ENCODE results near the gene JUN. TPM values are rescaled to one million over a fixed set of nuclear protein-coding genes. Genes with fewer than 3 reads are reported as not detected.

Gene JUN
- total RNA-seq, 1 experiment from 2014 or later, result 89.3 TPM

DNA sequence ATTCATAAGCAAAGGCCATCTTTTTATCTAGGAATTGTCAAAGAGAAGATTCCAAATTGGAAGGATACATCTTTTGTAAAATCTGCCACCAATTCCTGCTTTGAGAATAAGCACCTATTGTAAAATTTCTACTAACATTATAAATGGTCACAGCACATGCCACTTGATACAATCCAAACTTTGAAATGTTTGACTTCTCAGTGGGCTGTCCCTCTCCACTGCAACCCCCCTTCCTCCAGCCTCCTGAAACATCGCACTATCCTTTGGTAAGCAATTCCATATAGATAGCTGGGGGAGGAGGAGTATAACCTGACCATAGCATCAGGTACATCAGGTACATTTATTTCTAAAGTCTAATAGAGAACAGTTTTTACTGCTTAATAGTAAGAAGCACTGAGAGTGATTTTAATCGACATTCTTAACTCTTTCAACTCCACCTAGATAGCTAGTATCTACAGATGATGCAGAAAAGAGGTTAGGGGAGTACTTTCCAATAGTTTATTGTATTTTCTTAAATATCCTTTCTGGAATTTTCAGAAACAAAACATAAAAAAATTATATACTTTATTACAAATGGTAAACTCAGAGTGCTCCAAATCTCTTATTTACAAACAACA, 2.9 kb downstream of the JUN start:
- no TSS peak for BruUV-seq (replicated peaks)
- intact Hi-C loops (cut with micrococcal nuclease; ENCODE audit: unreplicated experiment), result loop anchor here (10.0 kb wide), 1 partner anchor 774 kb away; no protein-coding TSS in a partner anchor
- peaks cover 13% of the 10 kb centered on the region for H3K27me3 Mint-ChIP-seq (ENCODE audit: unreplicated experiment)
- TF ChIP-seq, protein P1, sequence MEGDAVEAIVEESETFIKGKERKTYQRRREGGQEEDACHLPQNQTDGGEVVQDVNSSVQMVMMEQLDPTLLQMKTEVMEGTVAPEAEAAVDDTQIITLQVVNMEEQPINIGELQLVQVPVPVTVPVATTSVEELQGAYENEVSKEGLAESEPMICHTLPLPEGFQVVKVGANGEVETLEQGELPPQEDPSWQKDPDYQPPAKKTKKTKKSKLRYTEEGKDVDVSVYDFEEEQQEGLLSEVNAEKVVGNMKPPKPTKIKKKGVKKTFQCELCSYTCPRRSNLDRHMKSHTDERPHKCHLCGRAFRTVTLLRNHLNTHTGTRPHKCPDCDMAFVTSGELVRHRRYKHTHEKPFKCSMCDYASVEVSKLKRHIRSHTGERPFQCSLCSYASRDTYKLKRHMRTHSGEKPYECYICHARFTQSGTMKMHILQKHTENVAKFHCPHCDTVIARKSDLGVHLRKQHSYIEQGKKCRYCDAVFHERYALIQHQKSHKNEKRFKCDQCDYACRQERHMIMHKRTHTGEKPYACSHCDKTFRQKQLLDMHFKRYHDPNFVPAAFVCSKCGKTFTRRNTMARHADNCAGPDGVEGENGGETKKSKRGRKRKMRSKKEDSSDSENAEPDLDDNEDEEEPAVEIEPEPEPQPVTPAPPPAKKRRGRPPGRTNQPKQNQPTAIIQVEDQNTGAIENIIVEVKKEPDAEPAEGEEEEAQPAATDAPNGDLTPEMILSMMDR (IDR thresholded peaks at IDR 0.05; ENCODE audit: unreplicated experiment), result no peak
- DNase-seq, result peak; percentile 28
- peaks cover 65% of the 10 kb centered on the region for H3K36me3 Mint-ChIP-seq (ENCODE audit: insufficient read depth, unreplicated experiment)
- no peaks in the 10 kb centered on the region for H3K9me3 Mint-ChIP-seq (ENCODE audit: low read depth, unreplicated experiment)
- peak overlapping the region; percentile 97 for H3K4me3 Mint-ChIP-seq (ENCODE audit: low read depth, unreplicated experiment)
- H3K4me1 Mint-ChIP-seq (ENCODE audit: low read depth, unreplicated experiment), result peaks cover 27% of the 10 kb centered on the region
- peak overlapping the region; percentile 90 for H3K27ac Mint-ChIP-seq (ENCODE audit: unreplicated experiment)
- CTCF ChIA-PET, result interaction anchor here (0.5 kb wide), 1 partner anchor 65 kb away, joined by 3 read pairs; no protein-coding TSS in a partner anchor

DNA sequence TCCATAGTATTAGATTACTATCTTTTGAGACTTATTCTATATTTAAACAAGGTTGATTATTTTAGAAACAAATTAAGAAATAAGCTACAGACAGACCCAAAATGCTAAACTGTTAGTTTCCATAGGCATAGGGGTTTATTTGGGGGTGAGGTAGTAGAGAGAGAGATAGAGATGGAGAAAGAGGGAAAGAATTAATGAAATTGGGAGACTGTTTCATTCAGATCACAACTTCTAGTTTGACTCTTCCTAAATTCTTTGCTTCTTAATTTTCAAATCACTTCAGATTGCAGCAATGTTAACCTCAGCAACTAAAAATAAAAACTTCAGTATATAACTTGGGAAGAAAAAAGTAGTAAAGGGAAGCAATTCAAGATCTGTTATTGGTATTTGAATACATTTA, 3.4 kb downstream of the JUN start:
- CTCF ChIA-PET, result no interaction called here
- intact Hi-C loops (cut with micrococcal nuclease; ENCODE audit: unreplicated experiment), result loop anchor here (10.0 kb wide), 1 partner anchor 774 kb away; no protein-coding TSS in a partner anchor
- Mint-ChIP-seq H3K4me1 (ENCODE audit: low read depth, unreplicated experiment) (peaks cover 27% of the 10 kb centered on the region), H3K4me3 (ENCODE audit: low read depth, unreplicated experiment) (peak overlapping the region; percentile 97), H3K9me3 (ENCODE audit: low read depth, unreplicated experiment) (no peaks in the 10 kb centered on the region), H3K36me3 (ENCODE audit: insufficient read depth, unreplicated experiment) (peaks cover 61% of the 10 kb centered on the region), H3K27me3 (ENCODE audit: unreplicated experiment) (peaks cover 13% of the 10 kb centered on the region), H3K27ac (ENCODE audit: unreplicated experiment) (peak overlapping the region; percentile 90)
- TF ChIP-seq, protein P1 (IDR thresholded peaks at IDR 0.05; ENCODE audit: unreplicated experiment), result no peak
- no peak for DNase-seq
- no TSS peak for BruUV-seq (replicated peaks)

DNA sequence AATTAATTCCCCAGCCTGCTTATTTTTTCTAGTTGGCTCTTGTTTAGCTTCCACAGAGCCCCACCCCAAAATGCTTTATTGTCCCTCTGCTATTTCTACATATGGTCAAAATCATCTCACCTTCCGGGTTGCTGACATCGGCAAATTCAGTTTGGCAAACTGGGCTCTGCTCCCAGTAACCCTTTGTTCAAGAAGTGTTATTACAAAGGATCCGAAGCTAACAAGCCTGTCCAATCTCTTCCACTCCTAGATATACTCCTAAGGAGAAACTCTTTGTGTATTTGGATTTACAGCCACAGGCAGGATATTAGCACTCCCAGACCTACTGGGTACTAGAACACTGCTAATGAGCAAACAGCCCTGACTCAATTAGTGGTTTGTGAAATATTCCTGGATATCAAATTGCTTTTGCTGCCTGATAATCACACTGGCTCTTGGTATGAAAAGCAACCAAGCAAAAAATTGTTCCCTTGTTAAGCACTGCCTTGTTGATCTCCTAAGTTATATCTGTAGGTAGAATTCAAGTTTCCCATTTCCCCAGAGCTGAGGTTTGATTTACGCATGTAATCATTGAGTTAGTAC, 4.0 kb downstream of the JUN start:
- Mint-ChIP-seq H3K36me3 (ENCODE audit: insufficient read depth, unreplicated experiment) (peaks cover 56% of the 10 kb centered on the region), H3K4me3 (ENCODE audit: low read depth, unreplicated experiment) (peak overlapping the region; percentile 97), H3K9me3 (ENCODE audit: low read depth, unreplicated experiment) (no peaks in the 10 kb centered on the region), H3K27ac (ENCODE audit: unreplicated experiment) (peak overlapping the region; percentile 90), H3K4me1 (ENCODE audit: low read depth, unreplicated experiment) (peaks cover 27% of the 10 kb centered on the region), H3K27me3 (ENCODE audit: unreplicated experiment) (peaks cover 13% of the 10 kb centered on the region)
- TF ChIP-seq, protein P1 (IDR thresholded peaks at IDR 0.05; ENCODE audit: unreplicated experiment), result no peak
- intact Hi-C loops (cut with micrococcal nuclease; ENCODE audit: unreplicated experiment), result loop anchor here (10.0 kb wide), 1 partner anchor 775 kb away; no protein-coding TSS in a partner anchor
- BruUV-seq (replicated peaks), result no TSS peak
- CTCF ChIA-PET, result interaction anchor here (0.6 to 0.7 kb wide), 2 partner anchors 244 to 916 kb away, joined by 3 to 4 read pairs; no protein-coding TSS in a partner anchor
- peak; percentile 70 for DNase-seq

DNA sequence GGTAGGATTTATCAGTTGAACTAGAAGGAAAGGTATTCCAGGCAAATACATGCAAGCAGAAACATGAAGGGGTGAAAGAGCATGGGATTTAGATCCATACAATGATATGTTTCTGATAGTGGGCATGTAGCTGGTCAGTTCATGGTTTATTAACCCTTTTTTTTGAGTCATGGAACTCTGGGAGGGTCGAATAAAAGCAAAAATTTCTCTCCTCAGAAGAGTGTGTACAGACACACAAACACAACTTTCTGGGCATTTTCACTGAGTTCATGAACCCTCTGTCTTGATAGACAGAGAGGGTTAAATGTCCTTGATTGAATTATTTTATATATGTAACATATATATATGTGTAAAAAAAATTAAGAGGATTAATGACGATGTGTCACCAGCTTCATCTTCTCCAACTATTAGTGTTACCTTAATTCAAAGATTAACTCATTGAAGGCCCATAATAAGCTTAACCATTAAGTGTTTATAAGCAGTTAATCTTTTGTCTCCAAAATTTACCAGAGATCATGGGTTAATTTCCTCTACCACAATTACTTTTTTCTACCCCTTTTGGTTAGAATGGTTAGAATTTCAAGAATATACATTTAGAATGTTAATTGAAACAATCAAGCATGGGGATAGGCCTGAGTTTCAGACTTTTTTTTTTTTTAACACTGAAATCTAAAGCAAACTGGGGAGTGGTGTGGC, 4.6 kb downstream of the JUN start:
- H3K27me3 Mint-ChIP-seq (ENCODE audit: unreplicated experiment), result peaks cover 9% of the 10 kb centered on the region
- no TSS peak for BruUV-seq (replicated peaks)
- peaks cover 27% of the 10 kb centered on the region for H3K4me1 Mint-ChIP-seq (ENCODE audit: low read depth, unreplicated experiment)
- CTCF ChIA-PET, result interaction anchor here (0.6 to 0.7 kb wide), 2 partner anchors 245 to 917 kb away, joined by 3 to 4 read pairs; no protein-coding TSS in a partner anchor
- H3K4me3 Mint-ChIP-seq (ENCODE audit: low read depth, unreplicated experiment), result peak overlapping the region; percentile 97
- H3K9me3 Mint-ChIP-seq (ENCODE audit: low read depth, unreplicated experiment), result no peaks in the 10 kb centered on the region
- peaks cover 49% of the 10 kb centered on the region for H3K36me3 Mint-ChIP-seq (ENCODE audit: insufficient read depth, unreplicated experiment)
- TF ChIP-seq, protein P1 (IDR thresholded peaks at IDR 0.05; ENCODE audit: unreplicated experiment), result no peak
- intact Hi-C loops (cut with micrococcal nuclease; ENCODE audit: unreplicated experiment), result no loop called here
- DNase-seq, result no peak
- H3K27ac Mint-ChIP-seq (ENCODE audit: unreplicated experiment), result peak overlapping the region; percentile 90
